MG63 (cell line): Measurements from ENCODE around the gene METTL26. TPM values are rescaled to one million over a fixed set of nuclear protein-coding genes. Genes with fewer than 3 reads are reported as not detected.

Source experiments
- DNase-seq: peaks from one replicate; pipeline ENCODE4 v3.0.0-alpha.2; 2020
- H3K27me3 ChIP-seq: fragments of 250-450 bp; sonication (Bioruptor Pico); 2 replicates; pipeline ENCODE4 v1.5.1; 2020; ENCODE audit warnings: mild to moderate bottlenecking, moderate library complexity
- H3K36me3 ChIP-seq: fragments of 250-450 bp; sonication (Bioruptor Pico); 2 replicates; pipeline ENCODE4 v1.5.1; 2020; ENCODE audit warnings: mild to moderate bottlenecking, moderate library complexity
- H3K4me3 ChIP-seq: fragments of 250-450 bp; sonication (Bioruptor Pico); 2 replicates; pipeline ENCODE4 v1.5.1; 2020; ENCODE audit warnings: mild to moderate bottlenecking, moderate library complexity
- H3K9me3 ChIP-seq: fragments of 250-450 bp; sonication (Bioruptor Pico); 2 replicates; pipeline ENCODE4 v1.5.1; 2020; ENCODE audit warnings: mild to moderate bottlenecking, moderate library complexity
- total RNA-seq: library from RNA; depleted of rRNA; stranded (reverse); fragments of >200 nt; shearing (Covaris generic); gene quantifications from 2 replicates; pipeline ENCODE4 v1.2.3, GENCODE V29; 2014; ENCODE audit warnings: low replicate concordance

The METTL26 gene
- total RNA-seq, 1 experiment from 2014 or later = 145 TPM

DNA sequence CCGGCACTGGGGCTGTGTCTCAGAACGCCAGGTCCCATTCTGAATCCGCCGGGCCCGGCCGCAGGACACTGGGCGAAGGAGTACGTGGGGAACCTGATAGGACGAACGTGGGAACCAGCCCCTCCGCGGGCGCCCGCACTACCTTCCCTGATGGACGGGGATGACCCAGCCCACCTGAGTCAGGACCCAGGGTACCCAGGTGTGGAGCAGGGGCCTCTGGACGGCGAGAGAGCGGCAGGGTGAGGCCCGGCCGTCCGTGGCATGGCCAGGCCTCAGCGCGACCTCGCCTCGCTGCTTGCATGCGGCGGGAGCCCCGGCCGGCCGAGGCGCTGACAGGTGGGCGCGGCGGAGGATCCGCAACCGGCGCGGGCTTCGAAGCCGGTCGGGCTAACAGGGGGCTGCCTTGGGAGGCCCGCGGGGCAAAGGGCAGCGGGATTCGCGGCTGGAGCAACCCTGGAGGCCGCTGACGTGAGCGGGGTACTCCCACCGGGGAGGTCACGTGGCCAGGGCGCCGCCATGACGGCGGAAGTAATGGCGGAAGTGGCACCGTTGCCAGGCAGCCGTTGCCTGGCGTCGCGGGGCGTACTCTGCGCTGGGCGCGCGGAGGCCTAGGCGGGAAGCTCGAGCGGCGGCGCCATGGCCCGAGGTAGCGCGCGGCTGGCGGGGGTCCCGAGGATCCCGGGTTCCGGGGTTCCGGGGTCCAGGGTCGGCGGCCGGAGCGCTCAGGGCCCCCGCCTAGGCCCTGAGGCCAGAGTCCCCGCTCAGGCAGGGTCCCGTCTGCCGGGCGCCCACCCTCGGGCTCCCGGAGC lies 12.9 kb upstream of the METTL26 start, which contains the start of gene WDR90:
WDR90 (plus strand) TSS at position 585 of the 809 bp plus-strand sequence; CDS start at position 637, 52 bp downstream.
- Histone ChIP-seq H3K27me3 (no peaks in the 10 kb centered on the region), H3K4me3 (peak within 1 kb of the TSS; percentile 66), H3K36me3 (peaks cover 59% of the 10 kb centered on the region), H3K9me3 (no peaks in the 10 kb centered on the region)
- DNase-seq = peak; percentile 97

DNA sequence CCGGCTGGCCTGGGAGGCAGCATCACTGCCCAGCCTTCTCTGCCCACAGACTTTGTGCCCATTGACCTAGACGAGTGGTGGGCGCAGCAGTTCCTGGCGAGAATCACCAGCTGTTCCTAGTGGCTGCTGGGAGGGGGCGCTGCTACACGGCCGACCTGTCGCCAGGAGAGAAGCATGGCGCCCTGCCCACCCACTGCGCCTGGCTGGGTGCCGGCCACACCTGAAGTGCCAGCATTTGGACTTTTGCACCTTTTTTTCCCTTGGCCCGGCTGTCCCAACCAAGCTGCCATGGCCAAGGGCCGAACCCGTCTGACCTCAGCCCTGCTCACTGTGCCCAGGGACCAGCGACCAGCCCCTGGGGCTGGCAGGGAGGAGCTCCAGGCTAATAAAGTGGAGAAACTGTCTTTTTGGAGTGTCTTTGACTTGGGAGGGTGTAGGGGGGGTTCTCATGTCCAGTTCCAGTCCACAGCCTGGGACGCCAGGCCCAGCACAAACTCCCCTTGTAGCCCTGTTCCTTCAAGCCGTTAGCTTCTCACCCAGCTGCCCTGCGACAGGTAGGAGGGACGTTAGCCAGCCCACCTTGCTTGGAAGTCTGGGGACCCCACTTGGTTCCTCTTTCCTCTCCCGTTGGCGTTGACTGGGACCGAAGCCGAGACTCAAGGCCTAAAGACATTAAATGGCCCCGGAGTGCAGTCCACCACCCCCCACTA lies 12.1 kb upstream of the METTL26 start:
- no peaks in the 10 kb centered on the region for H3K27me3 ChIP-seq
- H3K4me3 ChIP-seq = peak overlapping the region; percentile 66
- peaks cover 55% of the 10 kb centered on the region for H3K36me3 ChIP-seq
- peak; percentile 67 for DNase-seq
- H3K9me3 ChIP-seq = no peaks in the 10 kb centered on the region

DNA sequence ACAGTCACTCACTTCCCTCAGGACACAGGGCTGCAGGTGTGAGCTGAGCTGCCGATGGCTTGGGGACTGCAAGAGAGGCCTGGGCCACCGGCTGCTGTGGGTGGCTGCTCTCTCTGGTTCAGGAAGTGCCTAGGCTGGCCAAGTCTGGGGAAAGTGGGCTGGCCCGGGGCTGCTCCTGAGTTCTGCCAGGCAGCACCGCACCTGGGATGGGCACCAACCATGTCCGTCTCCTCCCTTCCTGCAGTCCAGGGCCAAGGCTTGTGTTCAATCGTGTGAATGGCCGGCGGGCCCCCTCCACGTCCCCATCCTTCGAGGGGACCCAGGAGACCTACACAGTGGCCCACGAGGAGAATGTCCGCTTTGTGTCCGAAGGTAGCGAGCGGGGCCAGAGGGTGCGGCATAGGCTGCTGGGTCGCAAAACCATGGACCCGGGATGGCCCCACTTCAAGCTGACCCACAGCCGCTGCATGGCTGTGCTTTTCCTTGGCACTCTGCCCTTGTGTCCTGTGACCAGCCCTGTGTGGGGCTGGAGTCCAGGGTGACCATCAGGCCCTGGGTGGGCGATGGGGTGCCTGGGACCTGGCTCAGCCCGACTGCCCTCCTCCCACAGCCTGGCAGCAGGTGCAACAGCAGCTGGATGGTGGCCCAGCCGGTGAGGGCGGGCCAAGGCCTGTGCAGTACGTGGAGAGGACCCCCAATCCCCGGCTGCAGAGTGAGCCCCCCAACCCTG lies 11.2 kb upstream of the METTL26 start:
- Histone ChIP-seq H3K4me3 (no peak overlapping the region), H3K27me3 (no peaks in the 10 kb centered on the region), H3K9me3 (no peaks in the 10 kb centered on the region), H3K36me3 (peaks cover 54% of the 10 kb centered on the region)
- DNase-seq = no peak

DNA sequence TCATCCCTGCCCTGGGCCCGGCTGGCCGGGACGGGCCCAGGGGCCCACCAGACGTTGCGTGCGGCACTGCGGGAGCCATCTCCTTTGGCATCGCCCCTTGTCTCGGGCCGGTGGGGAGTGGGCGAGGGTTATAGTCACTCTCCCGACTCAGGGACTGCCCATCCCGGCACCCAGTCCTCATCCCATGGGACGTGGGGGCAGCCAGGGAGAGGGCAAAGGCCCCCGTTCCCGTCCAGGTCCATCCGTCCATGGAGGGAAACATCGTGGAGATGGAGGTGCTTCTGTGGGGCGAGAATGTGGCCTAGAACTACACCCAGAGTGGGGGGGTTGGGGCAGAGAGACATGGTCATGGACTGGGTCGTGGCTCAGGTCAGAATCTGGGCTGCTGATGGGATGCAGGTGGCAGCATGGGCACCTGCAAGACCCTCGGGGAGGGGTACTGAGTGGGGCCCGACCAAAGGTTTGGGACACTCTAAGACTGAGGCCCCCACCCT lies 10.6 kb upstream of the METTL26 start:
- Histone ChIP-seq H3K4me3 (no peak overlapping the region), H3K27me3 (no peaks in the 10 kb centered on the region), H3K36me3 (peaks cover 48% of the 10 kb centered on the region), H3K9me3 (no peaks in the 10 kb centered on the region)
- DNase-seq = no peak

DNA sequence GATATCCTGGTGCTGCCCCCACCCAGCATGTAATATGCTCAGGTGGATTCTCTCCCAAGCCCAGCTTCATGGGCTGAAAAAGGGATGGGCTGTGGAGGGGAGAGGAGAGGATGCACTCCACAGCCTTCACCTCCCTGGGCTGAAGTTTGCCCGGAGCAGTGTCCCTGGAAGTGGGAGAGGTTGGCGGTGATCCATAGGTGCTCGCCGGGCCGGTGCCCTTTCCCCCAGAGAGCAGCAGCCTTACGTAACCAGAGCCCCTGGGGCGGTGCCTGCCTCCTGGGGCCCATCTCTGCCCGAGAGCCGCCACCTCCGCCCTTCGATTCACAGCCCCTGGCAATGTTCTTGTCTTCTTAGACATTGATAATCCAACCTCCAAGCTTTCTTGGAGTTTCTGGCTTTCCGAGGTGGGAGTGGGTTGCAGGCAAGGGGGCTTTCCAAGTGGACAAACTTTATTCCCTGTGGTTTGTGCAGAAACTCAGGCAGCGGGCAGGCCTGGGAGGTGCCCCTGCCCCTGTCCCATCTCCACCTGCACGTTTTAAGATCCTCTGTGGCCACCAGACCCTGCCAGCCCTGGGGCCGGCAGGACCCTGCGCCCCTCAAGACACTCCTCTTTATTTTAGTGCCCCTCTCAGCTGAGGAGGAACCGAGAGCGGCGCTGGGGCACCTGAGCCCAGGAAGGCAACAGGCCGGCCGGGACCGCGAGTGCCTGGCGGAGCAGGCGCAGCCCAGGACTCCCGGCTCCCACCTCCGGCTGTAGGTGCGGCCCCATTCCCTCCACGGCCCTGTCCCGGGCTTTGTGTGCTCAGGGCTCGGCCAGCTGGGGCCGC lies 10.0 kb upstream of the METTL26 start:
- Histone ChIP-seq H3K9me3 (no peaks in the 10 kb centered on the region), H3K36me3 (peaks cover 44% of the 10 kb centered on the region), H3K4me3 (no peak overlapping the region), H3K27me3 (no peaks in the 10 kb centered on the region)
- DNase-seq = no peak

DNA sequence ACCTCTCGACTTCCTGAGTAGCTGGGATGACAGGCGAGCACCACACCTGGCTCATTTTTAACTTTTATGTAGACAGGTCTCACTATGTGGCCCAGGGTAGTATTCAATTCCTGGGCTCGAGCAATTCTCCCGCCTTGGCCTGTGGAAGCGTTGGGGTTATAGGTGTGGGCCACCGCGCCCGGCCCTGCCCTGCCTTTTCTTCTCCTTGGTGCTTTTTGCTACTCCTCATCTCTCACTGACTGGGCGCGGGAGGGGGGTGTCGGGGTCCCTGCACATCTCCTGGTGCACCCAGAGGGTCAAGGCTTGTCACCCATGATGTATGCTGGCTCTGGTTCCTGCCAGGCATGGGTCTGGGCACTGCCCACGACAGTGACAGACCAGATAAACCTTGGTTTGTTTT lies 8.5 kb upstream of the METTL26 start:
- DNase-seq = no peak
- no peak overlapping the region for H3K4me3 ChIP-seq
- no peaks in the 10 kb centered on the region for H3K27me3 ChIP-seq
- H3K36me3 ChIP-seq = peaks cover 33% of the 10 kb centered on the region
- no peaks in the 10 kb centered on the region for H3K9me3 ChIP-seq

DNA sequence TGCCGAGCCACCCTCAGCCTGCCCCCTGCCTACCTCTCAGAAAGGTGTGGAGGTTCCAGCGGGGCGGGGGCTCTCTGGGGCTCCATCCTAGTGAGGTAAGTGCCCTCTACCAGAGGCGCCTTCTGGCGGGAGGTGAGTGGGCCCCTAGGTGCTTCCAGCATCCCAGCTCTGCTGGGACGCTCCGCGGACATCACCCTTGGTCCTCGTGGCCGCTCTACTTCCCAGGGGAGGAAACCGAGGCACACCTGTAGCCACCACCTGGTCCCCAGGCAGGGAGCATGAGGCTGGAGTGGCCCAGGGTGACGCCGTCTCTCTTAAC lies 6.9 kb upstream of the METTL26 start:
- H3K4me3 ChIP-seq = peak overlapping the region; percentile 63
- DNase-seq = no peak
- peaks cover 28% of the 10 kb centered on the region for H3K36me3 ChIP-seq
- H3K27me3 ChIP-seq = no peaks in the 10 kb centered on the region
- no peaks in the 10 kb centered on the region for H3K9me3 ChIP-seq

DNA sequence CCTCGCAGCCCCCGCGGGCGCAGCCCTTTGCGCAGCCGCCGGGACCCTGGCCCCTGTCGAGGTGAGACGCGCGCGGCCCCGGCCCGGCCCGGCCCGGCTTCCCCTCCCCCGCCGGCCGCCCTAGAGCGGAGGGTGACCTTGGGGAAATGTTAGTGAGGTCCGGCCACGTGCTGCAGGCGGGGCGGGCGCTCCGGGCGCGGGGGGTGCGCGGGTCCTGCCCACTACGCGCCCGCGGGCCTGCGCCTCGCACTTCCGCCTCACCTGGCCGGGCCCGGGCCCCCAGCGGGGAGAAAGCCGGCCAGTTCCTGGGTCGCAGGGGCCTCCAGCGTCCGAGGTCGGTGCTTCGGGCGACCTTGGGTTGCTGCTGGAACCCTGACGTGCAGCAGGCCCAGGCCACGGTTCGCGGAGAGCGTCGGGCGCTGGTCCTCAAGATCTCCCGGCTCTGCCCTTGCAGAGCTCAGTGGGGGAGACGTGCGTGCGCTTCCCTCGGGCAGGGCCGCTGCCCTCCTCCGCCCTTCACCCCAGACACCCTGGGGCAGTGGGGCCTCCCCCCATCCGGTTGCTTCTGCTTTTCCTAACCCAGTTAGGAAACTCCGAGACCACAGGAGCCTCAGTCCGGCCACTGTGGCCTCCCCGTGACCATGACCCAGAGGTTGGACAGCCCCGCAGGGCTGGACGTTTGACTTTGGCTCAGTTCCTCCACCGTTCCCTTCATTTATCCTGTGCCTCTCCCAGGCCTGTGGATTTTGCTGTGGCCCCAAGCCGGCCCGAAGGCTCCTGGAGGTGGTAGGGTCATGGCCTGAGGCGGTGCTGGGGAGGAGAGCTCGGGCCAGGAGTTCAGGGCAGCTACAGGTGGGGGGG lies 6.3 kb upstream of the METTL26 start:
- Histone ChIP-seq H3K4me3 (peak overlapping the region; percentile 63), H3K36me3 (peaks cover 25% of the 10 kb centered on the region), H3K9me3 (no peaks in the 10 kb centered on the region), H3K27me3 (no peaks in the 10 kb centered on the region)
- DNase-seq = peak; percentile 56

DNA sequence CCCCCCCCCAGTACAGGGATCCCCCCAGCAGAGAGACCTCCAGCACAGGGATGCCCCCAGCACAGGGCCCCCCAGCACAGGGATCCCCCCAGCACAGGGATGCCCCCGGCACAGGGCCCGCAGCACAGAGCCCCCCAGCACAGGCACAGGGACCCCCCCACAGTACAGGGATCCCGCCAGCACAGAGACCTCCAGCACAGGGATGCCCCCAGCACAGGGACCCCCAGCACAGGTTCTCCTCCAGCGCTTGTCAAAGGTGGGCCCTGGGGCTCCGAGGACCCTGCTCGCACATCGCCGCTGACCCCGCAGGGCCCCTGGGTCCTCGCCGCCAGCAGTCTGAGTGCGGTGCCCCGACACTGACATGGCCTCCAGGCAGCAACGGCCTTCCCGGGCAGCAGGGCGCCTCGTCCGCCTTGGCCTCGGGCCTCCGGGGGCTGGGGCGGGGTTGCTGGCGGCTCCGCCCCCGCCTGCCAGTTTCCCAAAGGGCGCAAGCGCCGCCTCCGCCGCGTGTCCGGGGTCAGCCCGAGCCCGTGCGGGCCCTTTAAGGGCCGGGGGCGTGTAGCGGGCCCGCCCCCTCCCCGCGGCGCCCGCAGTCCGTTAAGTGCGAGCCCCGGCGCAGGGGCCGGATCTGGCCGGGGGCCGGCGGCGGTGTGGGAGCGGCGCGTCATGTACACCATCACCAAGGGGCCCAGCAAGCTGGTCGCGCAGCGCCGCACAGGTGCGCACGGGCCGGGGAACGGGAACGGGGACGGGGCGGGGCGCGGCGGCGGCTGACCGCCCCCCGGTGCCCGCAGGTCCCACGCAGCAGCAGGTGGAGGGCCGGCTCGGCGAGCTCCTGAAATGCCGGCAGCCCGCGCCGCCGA lies 5.5 kb upstream of the METTL26 start, which contains the start of gene MCRIP2:
MCRIP2 (plus strand) TSS at position 503 of the 863 bp plus-strand sequence; CDS start at position 667, 164 bp downstream.
- H3K36me3 ChIP-seq = peaks cover 20% of the 10 kb centered on the region
- no peaks in the 10 kb centered on the region for H3K27me3 ChIP-seq
- H3K4me3 ChIP-seq = peak within 1 kb of the TSS; percentile 63
- peak; percentile 91 for DNase-seq
- H3K9me3 ChIP-seq = no peaks in the 10 kb centered on the region

DNA sequence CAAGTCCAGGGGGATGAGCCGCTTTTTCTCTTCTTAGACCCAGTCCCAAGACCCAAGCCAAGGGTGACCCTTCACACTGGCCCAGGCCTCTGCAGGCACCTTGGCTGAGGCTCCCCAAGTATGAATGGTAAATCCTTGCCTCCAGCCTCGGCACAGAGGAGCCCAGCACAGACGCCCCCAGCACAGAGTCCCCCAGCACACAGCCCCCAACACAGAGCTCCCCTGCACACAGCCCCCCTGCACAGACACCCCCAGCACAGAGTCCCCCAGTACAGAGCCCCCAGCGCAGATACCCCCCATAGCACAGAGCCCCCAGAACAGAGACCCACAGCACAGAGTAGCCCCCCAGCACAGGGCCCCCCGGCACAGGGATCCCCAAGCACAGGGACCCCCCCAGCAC lies 4.5 kb upstream of the METTL26 start:
- H3K4me3 ChIP-seq = no peak overlapping the region
- DNase-seq = no peak
- peaks cover 20% of the 10 kb centered on the region for H3K36me3 ChIP-seq
- H3K9me3 ChIP-seq = no peaks in the 10 kb centered on the region
- H3K27me3 ChIP-seq = no peaks in the 10 kb centered on the region

DNA sequence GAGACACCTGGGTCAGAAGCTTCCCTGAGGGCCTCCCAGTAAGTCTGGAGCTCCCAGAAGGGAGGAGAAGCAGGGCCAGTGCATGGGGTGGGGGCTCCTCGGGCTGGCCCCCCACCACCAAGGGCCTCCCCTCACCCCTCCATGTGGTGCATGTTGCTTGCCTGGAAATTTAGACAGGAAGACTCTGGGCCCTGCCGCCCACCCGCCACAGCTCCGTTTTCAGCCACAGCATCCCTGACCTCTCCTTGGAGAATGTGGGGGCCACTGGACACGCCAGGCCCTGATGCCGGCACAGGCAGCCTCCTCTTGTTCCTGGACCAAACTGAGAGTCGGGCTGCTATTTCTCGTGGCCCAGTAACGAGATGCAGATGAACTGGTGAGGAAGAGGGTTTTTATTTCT lies 2.7 kb upstream of the METTL26 start:
- Histone ChIP-seq H3K9me3 (no peaks in the 10 kb centered on the region), H3K36me3 (peaks cover 19% of the 10 kb centered on the region), H3K4me3 (no peak overlapping the region), H3K27me3 (no peaks in the 10 kb centered on the region)
- no peak for DNase-seq

DNA sequence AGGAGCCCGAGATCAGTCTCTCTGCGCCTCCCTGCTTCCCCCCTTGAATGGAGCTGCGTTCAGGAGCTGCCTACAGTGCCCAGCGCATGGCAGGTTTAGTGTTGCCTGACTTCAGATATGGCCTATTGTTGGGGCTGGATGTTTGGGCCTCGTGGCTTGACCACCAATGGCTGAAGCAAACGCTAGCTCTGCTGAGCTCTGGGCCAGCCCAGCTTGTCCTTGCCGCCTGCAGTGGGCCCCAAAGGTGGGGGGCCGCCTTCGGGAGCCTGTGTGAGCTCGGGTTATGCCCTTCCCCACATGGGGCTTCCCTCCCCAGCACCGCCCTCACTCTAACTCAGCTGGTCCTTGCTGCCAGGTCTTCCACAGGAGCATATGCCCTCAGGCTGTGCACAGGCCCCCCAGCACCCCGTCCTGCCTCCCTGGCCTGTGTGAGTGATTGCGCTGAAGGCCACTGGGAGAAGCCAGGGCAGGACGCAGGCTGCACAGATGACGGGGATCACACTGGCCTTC lies 2.0 kb upstream of the METTL26 start:
- Histone ChIP-seq H3K9me3 (no peaks in the 10 kb centered on the region), H3K27me3 (no peaks in the 10 kb centered on the region), H3K36me3 (peaks cover 15% of the 10 kb centered on the region), H3K4me3 (no peak overlapping the region)
- DNase-seq = no peak

DNA sequence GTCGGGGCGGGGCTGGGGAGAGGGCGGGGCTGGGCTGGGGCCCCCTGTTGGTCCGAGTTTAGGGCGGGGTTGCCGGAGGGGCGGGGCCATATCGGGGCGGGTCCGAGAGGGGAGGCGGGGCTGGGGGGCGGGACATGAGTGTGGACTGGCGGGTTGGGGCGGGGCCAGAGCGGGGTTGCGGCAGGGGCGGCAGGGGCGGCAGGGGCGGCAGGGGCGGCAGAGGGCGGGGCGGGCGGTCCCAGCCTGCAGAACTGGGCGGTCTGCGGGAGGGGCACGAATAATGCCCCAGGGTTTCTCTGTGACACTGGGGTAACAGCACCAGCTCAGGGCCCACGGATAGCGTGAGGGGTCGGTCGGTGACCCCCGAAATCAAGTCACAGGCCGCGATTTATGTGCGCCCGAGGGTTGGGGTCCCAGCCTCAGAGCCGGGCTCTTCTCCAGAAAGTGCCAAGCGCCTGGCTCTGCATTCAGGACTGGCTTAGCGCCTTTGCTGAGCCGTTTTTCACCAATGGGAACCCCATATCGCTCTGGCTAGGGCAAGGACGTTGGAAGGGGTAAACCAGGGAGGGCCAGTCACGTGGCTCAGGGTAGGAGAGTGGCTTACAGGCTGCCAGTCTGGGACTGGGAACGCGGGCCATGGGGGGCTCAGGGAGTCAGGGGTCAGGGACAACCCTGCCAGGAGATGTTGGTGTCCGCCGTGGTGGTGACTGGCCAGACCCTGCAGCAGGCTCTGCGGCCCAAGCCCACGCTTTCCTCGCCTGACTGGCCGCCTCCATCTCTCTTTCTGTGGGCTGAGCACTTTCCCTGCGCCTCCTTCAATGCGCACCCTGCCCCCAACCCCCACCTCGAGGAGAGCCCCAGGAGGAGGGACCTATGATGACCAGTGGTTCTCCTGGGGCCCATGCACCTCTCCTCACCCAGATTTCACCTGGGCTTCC lies 1.2 kb upstream of the METTL26 start:
- peak overlapping the region; percentile 63 for H3K4me3 ChIP-seq
- H3K36me3 ChIP-seq = peaks cover 9% of the 10 kb centered on the region
- DNase-seq = peak; percentile 83
- no peaks in the 10 kb centered on the region for H3K27me3 ChIP-seq
- H3K9me3 ChIP-seq = no peaks in the 10 kb centered on the region
